ENCODE measurements around the gene NFAM1.

Gene NFAM1

DNA sequence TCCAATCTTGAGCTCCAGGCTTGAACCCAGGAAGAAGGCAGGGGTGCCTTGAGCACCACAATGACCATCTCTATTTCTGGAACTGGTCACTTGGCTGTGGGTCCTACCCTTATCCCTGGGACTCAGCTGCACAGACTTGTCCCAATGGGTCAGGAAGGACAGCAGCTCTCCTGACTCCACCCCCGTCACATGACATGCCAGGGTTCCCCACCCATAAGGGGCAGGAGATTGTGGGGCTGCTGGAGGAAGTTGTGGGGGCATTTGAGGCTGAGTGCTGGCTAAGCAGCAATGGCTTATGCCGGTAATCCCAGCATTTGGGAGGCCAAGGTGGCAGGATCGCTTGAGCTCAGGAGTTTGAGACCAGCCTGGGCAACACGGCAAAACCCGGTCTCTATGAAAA is 56.2 kb downstream of the NFAM1 start:
- no peak for DNase-seq (ENCODE audit: low read depth)
- no peak for TF ChIP-seq CTCF (IDR thresholded peaks at IDR 0.05; ENCODE audit: low read length, missing control alignments)
- H3K4me3 ChIP-seq (replicated peaks; ENCODE audit: low read depth, low read length): no peak overlapping the region

DNA sequence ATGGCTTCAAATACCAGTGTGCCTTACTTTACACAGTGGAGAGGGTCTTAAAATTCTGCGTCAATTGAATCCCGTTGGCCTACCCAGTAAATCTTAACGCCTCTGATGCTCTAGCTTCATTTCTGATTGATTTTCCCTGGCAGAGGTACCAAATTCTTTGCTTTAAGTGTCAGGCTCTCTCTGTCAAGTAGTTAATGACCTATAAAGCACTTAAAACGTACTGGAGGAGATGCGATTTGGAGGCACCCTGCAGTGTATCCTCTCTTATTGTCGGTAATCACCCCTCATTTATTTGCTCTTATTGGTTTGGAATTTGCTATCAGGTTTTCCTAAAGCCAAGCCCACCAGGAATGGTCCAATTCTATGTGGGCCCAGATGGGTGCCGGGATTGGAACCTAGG is 59.2 kb downstream of the NFAM1 start:
- DNase-seq (ENCODE audit: low read depth): no peak
- no peak for TF ChIP-seq CTCF (IDR thresholded peaks at IDR 0.05; ENCODE audit: low read length, missing control alignments)
- no peak overlapping the region for H3K4me3 ChIP-seq (replicated peaks; ENCODE audit: low read depth, low read length)

- DNase-seq (ENCODE audit: low read depth): no peak
- TF ChIP-seq CTCF (IDR thresholded peaks at IDR 0.05; ENCODE audit: low read length, missing control alignments): no peak
- H3K4me3 ChIP-seq (replicated peaks; ENCODE audit: low read depth, low read length): no peak overlapping the region
These were observed 60.7 kb downstream of the NFAM1 start for GRCh38 chr22:42371501-42371900.

- no peak for DNase-seq (ENCODE audit: low read depth)
- no peak overlapping the region for H3K4me3 ChIP-seq (replicated peaks; ENCODE audit: low read depth, low read length)
- no peak for TF ChIP-seq CTCF (IDR thresholded peaks at IDR 0.05; ENCODE audit: low read length, missing control alignments)
These were observed 61.1 kb downstream of the NFAM1 start for GRCh38 chr22:42371099-42371498.

- DNase-seq (ENCODE audit: low read depth): peak; percentile 88
- peak overlapping the region; percentile 58 for H3K4me3 ChIP-seq (replicated peaks; ENCODE audit: low read depth, low read length)
- no peak for TF ChIP-seq CTCF (IDR thresholded peaks at IDR 0.05; ENCODE audit: low read length, missing control alignments)
These were observed 62.8 kb downstream of the NFAM1 start for GRCh38 chr22:42369250-42370041.

DNA sequence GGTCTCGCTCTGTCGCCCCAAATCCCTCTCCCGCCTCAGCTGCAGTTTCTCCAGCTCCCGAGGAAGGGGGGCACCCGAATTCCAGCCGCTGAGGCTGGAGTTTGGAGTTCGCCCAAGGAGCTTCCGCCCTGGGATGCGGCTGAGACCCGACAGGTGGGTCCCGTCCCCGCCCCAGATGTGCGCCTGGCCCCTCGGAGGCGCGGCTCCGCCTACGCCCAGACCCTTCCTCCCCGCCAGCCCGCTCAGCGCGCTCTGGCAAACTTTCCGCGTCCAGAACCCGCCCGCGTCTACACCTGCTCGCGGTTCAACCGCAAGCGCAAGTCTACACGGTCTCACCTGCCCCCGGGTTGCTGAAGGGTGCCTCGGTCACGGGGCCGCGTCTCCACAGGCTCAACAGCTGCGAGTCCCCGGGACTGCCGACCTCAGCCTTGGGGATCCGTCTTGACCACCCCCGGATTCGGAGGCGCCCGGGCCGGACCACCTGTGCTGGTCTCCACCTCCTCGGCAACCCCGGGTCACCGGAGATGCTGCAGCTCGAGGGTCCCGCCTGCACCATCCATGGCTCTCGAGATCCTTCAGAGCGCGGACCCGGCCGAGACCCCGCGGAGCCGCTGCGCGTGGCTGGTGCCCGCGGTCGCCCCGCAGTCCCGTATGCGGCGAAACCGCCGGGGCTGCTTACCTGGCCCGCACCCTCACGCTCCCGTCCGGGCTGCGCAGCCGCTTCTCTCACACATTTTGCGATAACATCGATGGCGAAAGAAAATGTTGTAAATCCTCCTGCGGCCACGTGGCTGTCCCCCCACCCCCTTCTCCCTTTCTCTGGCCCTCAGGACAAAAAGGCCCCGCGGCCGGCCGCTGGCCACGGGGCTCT is 63.6 kb downstream of the NFAM1 start:
- DNase-seq (ENCODE audit: low read depth): no peak
- peak overlapping the region; percentile 40 for H3K4me3 ChIP-seq (replicated peaks; ENCODE audit: low read depth, low read length)

More for the DNA sequence above, 63.6 kb downstream of the NFAM1 start:
- no peak for TF ChIP-seq CTCF (IDR thresholded peaks at IDR 0.05; ENCODE audit: low read length, missing control alignments)
